AG04449 (cell line): ENCODE results near the gene EGLN3.

Experiments
- CTCF ChIA-PET: fragments of 350-600 bp; formaldehyde crosslinking; extraction: SDS; loops from one replicate; lab custom pipeline; 2021; ENCODE audit warnings: antibody characterized with exemption; lab: Yijun Ruan, JAX
- POLR2A ChIA-PET: fragments of 400-600, 350-600 bp; formaldehyde crosslinking; extraction: SDS; loops from one replicate; lab custom pipeline; 2020; ENCODE audit warnings: antibody characterized with exemption, inconsistent platforms; lab: Yijun Ruan, JAX
- DNase-seq: peaks from one replicate; pipeline ENCODE4 v3.0.0-alpha.2; 2010; ENCODE audit warnings: low read depth, low spot score
- H3K4me3 ChIP-seq: 2 replicates; pipeline ENCODE4 v1.5.1; 2011; ENCODE audit warnings: low read depth, mild to moderate bottlenecking, control low read depth, low read length
- CTCF ChIP-seq: IDR thresholded peaks from one replicate; pipeline ENCODE4 v1.5.1; 2011; ENCODE audit warnings: mild to moderate bottlenecking, moderate library complexity, low read length, control low read depth, inconsistent platforms; ENCODE audit not compliant: insufficient read depth; ENCODE audit errors: missing control alignments

The EGLN3 gene

DNA sequence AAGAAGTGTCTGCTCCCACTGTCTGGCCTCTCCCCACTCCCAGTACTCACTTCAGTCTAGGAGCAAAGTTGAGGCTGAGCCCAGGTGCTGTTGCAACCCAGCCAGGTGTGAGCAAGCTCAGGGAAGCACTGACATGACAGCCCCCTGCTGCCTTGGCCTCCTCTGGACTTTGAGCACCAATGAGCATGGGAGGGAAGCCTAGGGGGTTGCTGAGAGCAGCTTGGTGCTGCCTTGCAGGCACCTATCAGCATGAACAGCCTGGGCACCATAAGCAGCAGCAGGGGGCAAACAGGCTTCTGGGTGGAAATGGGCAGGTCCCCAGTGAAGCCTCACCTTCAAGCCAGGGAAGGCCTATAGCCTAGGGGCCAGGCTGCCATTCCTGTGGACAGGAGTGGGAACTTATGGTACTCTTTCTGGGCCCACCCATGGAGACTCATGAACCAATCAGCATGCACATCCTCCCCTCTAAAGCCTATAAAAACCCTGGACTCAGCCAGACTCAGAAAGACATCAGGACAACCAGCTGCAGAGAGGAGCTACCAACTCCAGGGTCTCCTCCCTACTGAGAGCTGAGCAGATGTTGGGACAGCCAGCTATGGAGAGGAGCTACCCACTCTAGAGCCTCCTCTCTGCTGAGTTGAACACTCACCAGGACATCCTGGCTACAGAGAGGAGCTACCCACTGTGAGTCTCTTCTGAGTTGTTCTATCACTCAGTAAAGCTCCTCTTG lies 49.3 kb downstream of the EGLN3 start:
- DNase-seq: no peak
- POLR2A ChIA-PET: no interaction called here
- no peak overlapping the region for H3K4me3 ChIP-seq
- CTCF ChIA-PET: no interaction called here
- TF ChIP-seq CTCF: no peak

DNA sequence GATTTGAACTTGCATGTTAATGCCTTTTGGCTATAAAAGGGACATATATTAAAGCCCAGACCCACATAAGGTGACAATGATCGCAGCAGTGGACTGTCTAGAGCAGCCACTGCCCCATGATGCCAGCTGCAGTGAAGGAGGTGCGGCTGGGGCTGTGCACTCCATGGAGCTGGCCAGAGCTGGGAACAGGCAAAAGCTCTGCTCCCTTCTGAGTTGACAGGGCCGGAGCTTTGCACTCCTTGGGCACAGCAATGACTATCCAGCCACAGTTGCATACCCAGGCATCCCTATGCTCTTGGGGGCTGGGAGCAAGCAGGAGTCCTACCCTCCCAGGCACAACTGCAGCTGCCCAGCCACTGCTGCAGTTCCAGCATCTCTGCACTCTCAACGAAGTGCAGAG lies 50.2 kb downstream of the EGLN3 start:
- ChIA-PET CTCF (no interaction called here), POLR2A (no interaction called here)
- no peak overlapping the region for H3K4me3 ChIP-seq
- TF ChIP-seq CTCF: no peak
- no peak for DNase-seq

GRCh38 chr14:33899723-33900341 lies 51.0 kb downstream of the EGLN3 start:
- POLR2A ChIA-PET: no interaction called here
- CTCF ChIA-PET: no interaction called here
- TF ChIP-seq CTCF: no peak
- no peak overlapping the region for H3K4me3 ChIP-seq
- no peak for DNase-seq

- no peak for DNase-seq
- CTCF ChIA-PET: no interaction called here
- no peak overlapping the region for H3K4me3 ChIP-seq
- no peak for TF ChIP-seq CTCF
- POLR2A ChIA-PET: no interaction called here
Measured at GRCh38 chr14:33897878-33898535, 52.9 kb downstream of the EGLN3 start.

GRCh38 chr14:33897382-33897781 lies 53.5 kb downstream of the EGLN3 start:
- ChIA-PET POLR2A (no interaction called here), CTCF (no interaction called here)
- DNase-seq: no peak
- H3K4me3 ChIP-seq: no peak overlapping the region
- TF ChIP-seq CTCF: no peak

GRCh38 chr14:33894339-33894738 lies 56.5 kb downstream of the EGLN3 start:
- ChIA-PET CTCF (no interaction called here), POLR2A (no interaction called here)
- H3K4me3 ChIP-seq: no peak overlapping the region
- no peak for DNase-seq
- no peak for TF ChIP-seq CTCF
